ENCODE data around the gene USP6.
"Not testable (repeated sequence)": the region's sequence is repeated elsewhere in the genome, so short reads cannot be mapped to it uniquely, and the experiment has no call there.

The USP6 gene

DNA sequence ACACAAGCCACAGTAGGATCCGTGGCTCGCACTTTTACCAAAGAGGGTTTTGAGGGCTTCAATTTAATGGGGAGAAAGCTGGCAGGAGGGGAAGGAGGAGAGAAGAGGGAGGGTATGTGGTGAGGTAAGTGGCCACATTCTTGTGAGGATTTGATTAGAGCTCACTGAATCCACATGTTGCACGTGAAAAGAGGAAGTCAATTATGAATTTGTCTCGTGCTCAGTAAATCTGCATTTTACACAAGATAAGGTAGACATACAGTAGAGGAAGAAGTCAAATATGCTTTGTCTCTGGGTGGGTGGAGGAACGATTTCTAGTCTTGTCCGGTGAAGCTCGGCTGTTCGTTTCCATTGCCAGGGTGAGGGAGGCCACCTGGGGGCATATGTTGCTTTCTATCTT is 5.0 kb upstream of the USP6 start:
- H3K4me3 ChIP-seq (ENCODE audit: low read length), result peak overlapping the region; percentile 72
- TF ChIP-seq ZNF274 (IDR thresholded peaks at IDR 0.05; ENCODE audit: low read depth, low read length), result no peak

DNA sequence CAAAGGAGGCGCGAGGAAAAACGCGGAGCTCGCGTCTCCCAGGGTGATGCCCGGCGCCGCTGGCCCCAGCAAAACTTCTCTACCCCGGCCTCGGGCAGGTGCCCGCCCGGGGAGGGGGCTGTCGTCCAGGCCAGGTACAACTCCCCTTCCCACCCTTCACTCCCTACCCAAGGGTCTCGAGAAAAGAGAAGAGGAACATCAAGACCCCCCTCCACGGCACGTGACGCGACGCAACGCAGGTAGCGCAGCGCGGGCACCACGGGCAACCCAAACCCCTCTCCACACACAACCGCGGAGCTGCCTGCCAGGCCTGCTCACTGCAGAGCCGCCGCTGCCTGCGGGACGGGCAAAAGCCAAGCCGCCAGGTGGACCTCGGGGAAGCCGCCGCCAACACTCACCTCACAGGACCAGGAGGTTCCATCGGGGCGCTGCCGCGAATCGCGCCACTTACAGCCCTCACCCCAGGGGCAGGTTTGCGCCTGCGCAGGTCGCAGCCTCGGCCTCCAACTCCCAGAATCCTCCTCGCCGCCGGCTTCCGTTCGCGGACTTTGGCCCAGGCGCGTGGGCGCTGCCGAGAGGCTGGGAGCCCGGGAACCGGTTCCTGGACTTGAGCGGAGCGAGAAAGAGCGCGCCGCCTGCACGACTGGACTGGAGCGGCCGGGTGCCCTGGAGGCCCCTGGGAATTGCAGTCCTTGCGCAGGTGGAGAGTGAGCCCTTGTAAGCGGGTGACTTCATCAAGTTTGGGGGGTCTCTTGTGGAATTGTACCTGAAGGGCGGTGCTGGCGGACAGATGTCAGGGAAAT is 4.2 kb upstream of the USP6 start, which contains the start of gene ZNF232:
Gene ZNF232, minus strand, starts transcription at position 477 of the 803 bp plus-strand sequence. Its CDS starts 56 bp downstream, at position 421.
- H3K4me3 ChIP-seq (ENCODE audit: low read length), result peak within 1 kb of the TSS; percentile 72
- TF ChIP-seq ZNF274 (IDR thresholded peaks at IDR 0.05; ENCODE audit: low read depth, low read length), result no peak

DNA sequence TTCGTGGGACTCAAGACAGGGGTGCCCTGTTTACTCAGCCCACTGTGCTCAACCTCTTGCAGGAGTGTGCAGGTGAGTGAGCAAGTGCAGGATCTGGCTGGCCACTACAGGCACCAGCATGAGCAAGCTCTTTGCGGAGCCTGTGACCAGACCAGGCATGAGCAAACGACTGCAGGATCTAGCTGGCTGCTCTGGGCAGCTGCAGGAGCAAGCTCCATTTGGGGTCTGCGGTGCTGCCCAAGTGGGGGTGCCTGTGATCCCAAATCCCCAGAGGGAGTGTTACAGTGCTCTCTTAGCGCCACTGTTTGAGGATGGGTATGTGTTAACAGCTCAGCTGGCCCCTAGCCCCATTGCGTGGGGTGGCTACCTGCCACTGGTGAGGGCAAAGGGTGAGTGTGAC is 2.4 kb downstream of the USP6 start:
- no peak overlapping the region for H3K4me3 ChIP-seq (ENCODE audit: low read length)
- no peak for TF ChIP-seq ZNF274 (IDR thresholded peaks at IDR 0.05; ENCODE audit: low read depth, low read length)

GRCh38 chr17:5120036-5120435 is 4.2 kb downstream of the USP6 start:
- H3K4me3 ChIP-seq (ENCODE audit: low read length), result no peak overlapping the region
- TF ChIP-seq ZNF274 (IDR thresholded peaks at IDR 0.05; ENCODE audit: low read depth, low read length), result no peak

- H3K4me3 ChIP-seq (ENCODE audit: low read length), result not testable (repeated sequence)
Measured at GRCh38 chr17:5120436-5121185, 4.8 kb downstream of the USP6 start.

DNA sequence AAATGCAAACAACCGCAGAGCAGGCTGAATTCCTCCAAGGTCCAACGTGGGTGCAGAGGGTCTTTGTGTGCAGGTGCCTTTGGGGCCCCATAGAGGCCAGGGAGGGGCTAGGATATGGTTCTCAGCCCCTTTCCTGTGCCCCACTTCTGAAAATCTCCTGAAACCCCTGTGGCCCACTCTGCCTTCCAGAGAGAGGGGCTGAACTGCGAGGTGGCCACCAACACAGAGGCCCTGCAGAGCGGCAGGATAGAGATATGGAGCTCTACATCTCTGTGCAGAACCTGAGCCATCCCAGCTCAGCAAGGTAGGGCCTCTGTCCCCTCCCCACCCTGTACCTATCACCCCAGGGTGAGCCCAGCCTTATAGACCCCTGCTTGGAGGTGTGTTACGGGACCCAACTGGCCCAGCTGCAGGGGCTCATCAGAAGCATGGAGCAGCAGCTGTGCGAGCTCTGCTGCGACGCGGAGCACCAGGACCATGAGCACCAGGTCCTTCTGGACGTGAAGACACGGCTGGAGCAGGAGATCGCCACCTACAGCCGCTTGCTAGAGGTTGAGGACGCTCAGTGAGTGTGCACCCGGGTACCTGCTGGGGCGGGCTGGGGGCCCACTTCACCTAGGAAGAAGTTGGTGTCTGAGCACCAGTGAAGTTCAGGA is 5.5 kb downstream of the USP6 start:
- no peak overlapping the region for H3K4me3 ChIP-seq (ENCODE audit: low read length)
- TF ChIP-seq ZNF274 (IDR thresholded peaks at IDR 0.05; ENCODE audit: low read depth, low read length), result no peak

DNA sequence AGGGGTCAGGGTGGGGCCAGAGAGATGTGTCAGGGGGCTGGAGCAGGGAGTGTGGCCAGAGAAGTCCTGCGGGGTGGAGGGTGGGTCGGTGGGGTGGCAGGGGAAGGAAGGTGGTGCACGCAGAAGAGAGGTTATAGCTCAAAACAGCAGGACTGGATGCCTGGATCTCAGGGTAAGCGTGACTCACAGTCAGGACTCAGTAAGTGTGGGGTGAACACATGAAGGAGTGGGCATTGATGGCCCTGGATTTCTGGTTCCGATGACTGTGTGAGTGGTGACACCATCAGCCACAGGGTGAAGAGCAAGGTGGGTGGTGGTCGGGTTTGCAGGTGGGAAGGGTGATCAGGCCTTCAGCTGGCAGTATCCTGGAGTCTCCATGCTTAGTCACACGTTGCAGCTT is 6.2 kb downstream of the USP6 start:
- not testable (repeated sequence) for H3K4me3 ChIP-seq (ENCODE audit: low read length)

GRCh38 chr17:5122586-5123342 is 6.9 kb downstream of the USP6 start:
- TF ChIP-seq ZNF274 (IDR thresholded peaks at IDR 0.05; ENCODE audit: low read depth, low read length), result no peak
- H3K4me3 ChIP-seq (ENCODE audit: low read length), result no peak overlapping the region

GRCh38 chr17:5123343-5124124 is 7.7 kb downstream of the USP6 start:
- TF ChIP-seq ZNF274 (IDR thresholded peaks at IDR 0.05; ENCODE audit: low read depth, low read length), result no peak
- no peak overlapping the region for H3K4me3 ChIP-seq (ENCODE audit: low read length)

DNA sequence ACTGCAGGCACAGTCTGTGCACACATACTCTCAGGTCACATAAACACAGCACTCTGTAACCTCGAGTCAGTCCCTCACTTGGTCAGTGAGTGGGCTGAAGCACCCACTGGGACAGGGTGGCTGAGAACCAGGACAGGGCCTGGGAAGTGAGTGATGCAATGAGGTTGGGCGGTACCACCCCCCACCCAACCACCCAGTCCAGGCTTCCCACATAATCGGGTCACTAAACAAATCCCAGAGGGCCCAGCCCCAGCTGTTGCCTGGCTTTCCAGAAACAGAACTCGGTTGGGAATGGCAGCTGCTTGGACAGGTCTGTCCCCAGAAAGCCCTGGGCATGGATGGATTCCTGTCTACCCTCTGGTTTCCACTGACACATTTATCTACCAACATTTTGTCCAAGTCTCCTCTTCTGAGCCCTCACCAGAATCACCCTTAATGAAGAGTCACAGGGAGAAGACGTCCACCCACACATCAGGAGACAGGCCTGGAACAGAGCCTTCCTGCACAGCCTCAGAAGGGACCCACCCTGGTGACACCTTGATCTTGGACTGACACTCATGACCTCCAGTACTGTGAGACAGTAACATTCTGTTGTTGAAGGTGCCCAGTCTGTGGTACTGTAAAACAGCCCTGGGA is 8.4 kb downstream of the USP6 start:
- not testable (repeated sequence) for H3K4me3 ChIP-seq (ENCODE audit: low read length)

- H3K4me3 ChIP-seq (ENCODE audit: low read length), result not testable (repeated sequence)
Measured at GRCh38 chr17:5124896-5125295, 9.1 kb downstream of the USP6 start.

DNA sequence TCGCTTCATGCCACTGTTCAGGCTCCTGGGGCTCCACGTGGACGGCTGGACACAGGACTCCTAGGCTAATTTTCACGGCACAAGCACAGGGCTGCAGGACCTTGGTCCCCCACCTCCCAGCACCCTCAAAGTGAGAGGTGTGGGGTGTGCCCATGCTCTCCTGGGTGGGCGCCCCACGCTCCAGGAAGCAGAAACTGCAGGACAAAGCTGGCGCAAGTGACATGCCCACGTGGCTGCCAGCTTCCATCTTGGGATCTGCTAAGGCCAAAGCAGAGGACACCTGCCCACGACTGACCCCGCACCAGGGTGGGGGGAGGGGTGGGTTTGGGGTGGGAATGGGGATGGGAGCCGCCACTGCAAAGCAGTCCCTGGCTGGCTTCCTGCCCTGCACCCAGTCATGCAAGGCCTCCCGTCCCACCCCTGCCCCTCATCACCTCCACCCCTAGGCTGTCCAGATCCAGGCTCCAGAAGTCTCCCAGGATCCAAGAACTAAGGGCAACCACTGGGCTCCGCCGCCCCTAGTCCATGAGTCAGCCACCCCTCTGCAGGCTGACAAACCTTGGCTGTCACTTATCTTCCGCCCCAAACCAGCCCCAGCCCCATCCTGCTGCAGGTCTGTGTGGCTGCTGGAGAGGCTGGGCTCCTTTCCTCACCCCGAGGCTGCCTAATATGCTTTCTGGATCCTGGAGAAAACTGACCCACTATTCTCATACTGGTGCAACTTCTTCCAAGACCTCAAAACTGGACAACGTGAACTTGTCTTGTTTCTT is 11.1 kb downstream of the USP6 start:
- no peak for TF ChIP-seq ZNF274 (IDR thresholded peaks at IDR 0.05; ENCODE audit: low read depth, low read length)
- H3K4me3 ChIP-seq (ENCODE audit: low read length), result no peak overlapping the region

DNA sequence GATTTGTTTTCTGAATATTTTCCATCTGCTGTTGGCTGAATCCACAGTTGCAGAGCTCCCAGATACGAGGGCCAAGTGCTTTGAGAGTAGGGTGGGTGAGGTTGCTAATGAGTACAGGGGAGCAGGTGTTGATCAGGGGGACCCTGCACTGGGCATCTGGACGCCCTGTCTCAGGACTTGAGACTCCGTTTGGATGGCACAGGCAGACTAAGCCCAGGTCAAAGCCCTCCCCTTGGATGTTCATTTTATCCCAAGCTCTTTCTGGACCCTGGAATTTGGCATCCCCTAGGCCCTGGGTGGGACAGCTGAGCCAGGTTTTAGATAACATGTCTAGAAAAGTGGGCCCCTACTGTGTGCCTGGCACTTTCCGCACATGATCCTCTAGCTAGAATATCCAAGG is 12.1 kb downstream of the USP6 start:
- TF ChIP-seq ZNF274 (IDR thresholded peaks at IDR 0.05; ENCODE audit: low read depth, low read length), result no peak
- no peak overlapping the region for H3K4me3 ChIP-seq (ENCODE audit: low read length)

GRCh38 chr17:5128387-5128786 is 12.6 kb downstream of the USP6 start:
- H3K4me3 ChIP-seq (ENCODE audit: low read length), result not testable (repeated sequence)
